GM19455 (cell line): Measurements from ENCODE around the gene NKX1-1.

ENCODE experiments used
- ATAC-seq: cut with Tn5 transposase; IDR thresholded peaks from one replicate; pipeline ENCODE4 v1.9.1; 2021; ENCODE audit not compliant: unreplicated experiment

NKX1-1 gene

GRCh38 chr4:1362046-1362445 is 44.2 kb downstream of the NKX1-1 start:
- no peak for ATAC-seq

GRCh38 chr4:1361431-1361830 is 44.8 kb downstream of the NKX1-1 start:
- ATAC-seq: no peak

- no peak for ATAC-seq
Measured at GRCh38 chr4:1360423-1361283, 45.6 kb downstream of the NKX1-1 start.

- no peak for ATAC-seq
Measured at GRCh38 chr4:1359976-1360375, 46.3 kb downstream of the NKX1-1 start.

GRCh38 chr4:1359144-1359501 is 47.1 kb downstream of the NKX1-1 start:
- no peak for ATAC-seq

- no peak for ATAC-seq
Measured at GRCh38 chr4:1358421-1359143, 47.7 kb downstream of the NKX1-1 start.

GRCh38 chr4:1357356-1358248 is 48.6 kb downstream of the NKX1-1 start:
- ATAC-seq: no peak

GRCh38 chr4:1356181-1356998 is 49.9 kb downstream of the NKX1-1 start:
- ATAC-seq: no peak

- no peak for ATAC-seq
Measured at GRCh38 chr4:1355378-1355777, 50.9 kb downstream of the NKX1-1 start.

GRCh38 chr4:1354983-1355275 is 51.3 kb downstream of the NKX1-1 start:
- no peak for ATAC-seq

GRCh38 chr4:1354136-1354982 is 51.9 kb downstream of the NKX1-1 start:
- ATAC-seq: no peak

GRCh38 chr4:1353186-1354055 is 52.8 kb downstream of the NKX1-1 start:
- no peak for ATAC-seq
